Stomach smooth muscle (tissue), 2 donors: Measurements from ENCODE around the gene COCH.
"Not testable (repeated sequence)": the region's sequence is repeated elsewhere in the genome, so short reads cannot be mapped to it uniquely, and the experiment has no call there.

Experiments used
- H3K27ac ChIP-seq: one replicate; pipeline ENCODE4 v1.7.0; 2013; ENCODE audit warnings: mild to moderate bottlenecking, low read length, inconsistent platforms
- H3K27me3 ChIP-seq, 2 donors: one replicate each; pipeline ENCODE4 v1.7.0; 2013; ENCODE audit warnings: low read length in 2 of 2; ENCODE audit not compliant: insufficient read depth in 2 of 2, control insufficient read depth in 1 of 2
- H3K36me3 ChIP-seq, 2 donors: one replicate each; pipeline ENCODE4 v1.7.0; 2013; ENCODE audit warnings: low read length in 2 of 2; ENCODE audit not compliant: control insufficient read depth in 2 of 2, insufficient read depth in 2 of 2
- H3K4me1 ChIP-seq: one replicate; pipeline ENCODE4 v1.7.0; 2013; ENCODE audit warnings: low read length; ENCODE audit not compliant: control insufficient read depth, insufficient read depth
- H3K4me3 ChIP-seq, 2 donors: one replicate each; pipeline ENCODE4 v1.7.0; 2013; ENCODE audit warnings: low read length in 2 of 2
- H3K9ac ChIP-seq, 2 donors: one replicate each; pipeline ENCODE4 v1.7.0; 2013; ENCODE audit warnings: low read length in 2 of 2, mild to moderate bottlenecking in 1 of 2
- H3K9me3 ChIP-seq, 2 donors: one replicate each; pipeline ENCODE4 v1.7.0; 2013; ENCODE audit warnings: low read length in 2 of 2; ENCODE audit not compliant: control insufficient read depth in 2 of 2
- donor health status: healthy.
- donor health status: Pancreatic carcinoma.

The COCH gene

GRCh38 chr14:30925254-30925653 lies 50.9 kb downstream of the COCH start:
- no peak overlapping the region for H3K9ac ChIP-seq
- no peak overlapping the region for H3K4me3 ChIP-seq
- no peaks in the 10 kb centered on the region for H3K9me3 ChIP-seq
- no peaks in the 10 kb centered on the region for H3K4me1 ChIP-seq
- H3K27ac ChIP-seq, result no peak overlapping the region
- H3K36me3 ChIP-seq, result peaks cover 2 to 4% of the 10 kb centered on the region in 2 donors
- H3K27me3 ChIP-seq, result no peaks in the 10 kb centered on the region

- peaks cover 0 to 4% of the 10 kb centered on the region in 2 donors for H3K36me3 ChIP-seq
- H3K4me1 ChIP-seq, result no peaks in the 10 kb centered on the region
- no peak overlapping the region for H3K27ac ChIP-seq
- no peak overlapping the region for H3K9ac ChIP-seq
- no peak overlapping the region for H3K4me3 ChIP-seq
- no peaks in the 10 kb centered on the region for H3K9me3 ChIP-seq
- no peaks in the 10 kb centered on the region for H3K27me3 ChIP-seq
Observed at GRCh38 chr14:30928462-30928861, 54.1 kb downstream of the COCH start.

- not testable (repeated sequence) for H3K27ac ChIP-seq, H3K27me3 ChIP-seq, H3K4me1 ChIP-seq, H3K9me3 ChIP-seq, H3K4me3 ChIP-seq, H3K9ac ChIP-seq
- peaks cover 0 to 13% of the 10 kb centered on the region in 2 donors for H3K36me3 ChIP-seq
Observed at GRCh38 chr14:30933937-30934336, 59.6 kb downstream of the COCH start.

- Histone ChIP-seq H3K4me3 (no peak overlapping the region), H3K27me3 (no peaks in the 10 kb centered on the region), H3K9me3 (no peaks in the 10 kb centered on the region), H3K4me1 (no peaks in the 10 kb centered on the region), H3K36me3 (peaks cover 0 to 13% of the 10 kb centered on the region in 2 donors), H3K9ac (no peak overlapping the region), H3K27ac (no peak overlapping the region)
Observed at GRCh38 chr14:30935445-30935844, 61.1 kb downstream of the COCH start.

GRCh38 chr14:30938617-30939016 lies 64.3 kb downstream of the COCH start:
- Histone ChIP-seq H3K4me1 (no peaks in the 10 kb centered on the region), H3K9ac (no peak overlapping the region), H3K36me3 (peaks cover 5 to 13% of the 10 kb centered on the region in 2 donors), H3K9me3 (no peaks in the 10 kb centered on the region), H3K4me3 (no peak overlapping the region), H3K27ac (no peak overlapping the region), H3K27me3 (no peaks in the 10 kb centered on the region)
